Right lobe of liver (tissue), 6 donors: ENCODE measurements around the gene TIAM2. TPM values are rescaled to one million over a fixed set of nuclear protein-coding genes. Genes with fewer than 3 reads are reported as not detected.

Experiments used
- ATAC-seq, 4 donors: fragments of 200-7000 bp; cut with Tn5 transposase; one replicate each; pipeline ENCODE4 v1.9.1; 2020; ENCODE audit warnings: mild to moderate bottlenecking in 4 of 4, moderate library complexity in 4 of 4
- DNase-seq, 3 donors: peaks; one replicate each; pipeline ENCODE4 v3.0.0-alpha.2; 2020
- H3K27ac ChIP-seq, 3 donors: fragments of 200-600 bp; one replicate each; pipeline ENCODE4 v1.8.0; 2022
- H3K27me3 ChIP-seq, 2 donors: fragments of 200-600 bp; one replicate each; pipeline ENCODE4 v1.8.0; 2022
- H3K36me3 ChIP-seq, 4 donors: fragments of 200-600 bp; sonication (generic) in 1 of 4; one replicate each; pipeline versions ENCODE4 v1.5.1 to v1.8.0; 2017 to 2022; ENCODE audit warnings: control low read depth in 1 of 4
- H3K4me1 ChIP-seq, 4 donors: fragments of 200-600 bp; sonication (generic) in 1 of 4; one replicate each; pipeline versions ENCODE4 v1.5.1 to v1.8.0; 2017 to 2022; ENCODE audit warnings: control low read depth in 1 of 4
- H3K4me3 ChIP-seq, 3 donors: fragments of 200-600 bp; one replicate each; pipeline ENCODE4 v1.8.0; 2022
- H3K9me3 ChIP-seq, 4 donors: fragments of 200-600 bp; sonication (generic) in 1 of 4; one replicate each; pipeline versions ENCODE4 v1.5.1 to v1.8.0; 2017 to 2022; ENCODE audit warnings: control low read depth in 1 of 4
- POLR2A ChIP-seq: fragments of 450-650 bp; IDR thresholded peaks from one replicate; pipeline ENCODE4 v1.6.1; 2017; ENCODE audit warnings: antibody characterized with exemption, mild to moderate bottlenecking
- WGBS: methylation state at CpG from one replicate; pipeline ENCODE4 v1.1.6; 2018; ENCODE audit warnings: low coverage, low lambda C conversion rate; ENCODE audit not compliant: insufficient coverage; ENCODE audit errors: missing lambda C conversion rate; 5-methylcytosine and 5-hydroxymethylcytosine counted together
- intact Hi-C, 2 donors: fragments of 100-400 bp; cut with DNase I; formaldehyde crosslinking; loops; one replicate each; pipeline versions ENCODE4 v1.11.2 to v1.14.1; 2022
- total RNA-seq, 6 experiments: library from RNA; depleted of rRNA in 2 of 6; stranded (reverse); fragments of >200 nt in 2 of 6; fragmentation: NEBNext Ultra II Directional in 3 of 6; extraction: Animal tissue kit (Norgen Biotek cat#: 25700) in 3 of 6; gene quantifications; one replicate each; pipeline versions ENCODE4 v1.1.0 to v1.2.4, GENCODE V29; 2016 to 2023
- TF ChIP-seq, protein P1 (sequence below), 4 donors: fragments of 200-600 bp in 3 of 4; fragments of 450-650 bp in 1 of 4; IDR thresholded peaks; one replicate each; pipeline versions ENCODE4 v1.5.1 to v1.8.0; 2016 to 2022; ENCODE audit warnings: antibody characterized with exemption in 4 of 4, mild to moderate bottlenecking in 2 of 4
- donor health status: DM: no; HTN: yes; CAD: no.
- donor health status: DM: no; HTN: no; CAD: no.
- donor health status: DM: no; HTN: no; CAD: no.
- donor health status: DM: no; HTN: yes; CAD: no.
- donor health status: DM: no; HTN: yes; CAD: no.

Gene TIAM2
- total RNA-seq, 6 experiments from 2014 or later = 1.3 to 4.4 (median 1.7) TPM

DNA sequence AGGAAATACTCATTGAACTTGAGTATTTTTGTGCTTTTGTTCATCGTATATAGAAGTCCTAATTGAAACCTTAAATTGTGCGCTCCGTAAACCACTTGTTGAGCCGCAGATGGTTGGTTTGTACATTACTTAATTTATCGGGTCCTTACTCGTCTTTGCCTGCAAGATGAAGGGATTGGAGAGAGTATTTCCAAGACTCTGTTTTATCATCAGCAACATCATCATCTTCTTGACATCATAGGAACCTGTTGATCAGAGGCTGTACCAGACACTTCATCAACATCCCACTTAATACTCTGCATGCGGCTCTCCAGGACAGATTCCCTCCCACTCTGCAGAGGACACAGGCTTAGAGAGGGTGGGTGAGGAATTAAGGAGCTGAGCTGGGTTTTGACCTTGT, 28.6 kb downstream of the TIAM2 start:
- H3K4me3 ChIP-seq = no peak overlapping the region
- H3K9me3 ChIP-seq = no peaks in the 10 kb centered on the region
- H3K27me3 ChIP-seq = no peaks in the 10 kb centered on the region
- DNase-seq (no peak), ATAC-seq (no peak)
- no peak for TF ChIP-seq POLR2A
- TF ChIP-seq, protein P1, sequence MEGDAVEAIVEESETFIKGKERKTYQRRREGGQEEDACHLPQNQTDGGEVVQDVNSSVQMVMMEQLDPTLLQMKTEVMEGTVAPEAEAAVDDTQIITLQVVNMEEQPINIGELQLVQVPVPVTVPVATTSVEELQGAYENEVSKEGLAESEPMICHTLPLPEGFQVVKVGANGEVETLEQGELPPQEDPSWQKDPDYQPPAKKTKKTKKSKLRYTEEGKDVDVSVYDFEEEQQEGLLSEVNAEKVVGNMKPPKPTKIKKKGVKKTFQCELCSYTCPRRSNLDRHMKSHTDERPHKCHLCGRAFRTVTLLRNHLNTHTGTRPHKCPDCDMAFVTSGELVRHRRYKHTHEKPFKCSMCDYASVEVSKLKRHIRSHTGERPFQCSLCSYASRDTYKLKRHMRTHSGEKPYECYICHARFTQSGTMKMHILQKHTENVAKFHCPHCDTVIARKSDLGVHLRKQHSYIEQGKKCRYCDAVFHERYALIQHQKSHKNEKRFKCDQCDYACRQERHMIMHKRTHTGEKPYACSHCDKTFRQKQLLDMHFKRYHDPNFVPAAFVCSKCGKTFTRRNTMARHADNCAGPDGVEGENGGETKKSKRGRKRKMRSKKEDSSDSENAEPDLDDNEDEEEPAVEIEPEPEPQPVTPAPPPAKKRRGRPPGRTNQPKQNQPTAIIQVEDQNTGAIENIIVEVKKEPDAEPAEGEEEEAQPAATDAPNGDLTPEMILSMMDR (IDR thresholded peaks at IDR 0.05) = no peak
- intact Hi-C loops = no loop called here
- no peaks in the 10 kb centered on the region for H3K4me1 ChIP-seq
- WGBS = 92% methylated on average over 7 of the region's 7 CpGs
- H3K36me3 ChIP-seq = no peaks in the 10 kb centered on the region
- no peak overlapping the region for H3K27ac ChIP-seq

DNA sequence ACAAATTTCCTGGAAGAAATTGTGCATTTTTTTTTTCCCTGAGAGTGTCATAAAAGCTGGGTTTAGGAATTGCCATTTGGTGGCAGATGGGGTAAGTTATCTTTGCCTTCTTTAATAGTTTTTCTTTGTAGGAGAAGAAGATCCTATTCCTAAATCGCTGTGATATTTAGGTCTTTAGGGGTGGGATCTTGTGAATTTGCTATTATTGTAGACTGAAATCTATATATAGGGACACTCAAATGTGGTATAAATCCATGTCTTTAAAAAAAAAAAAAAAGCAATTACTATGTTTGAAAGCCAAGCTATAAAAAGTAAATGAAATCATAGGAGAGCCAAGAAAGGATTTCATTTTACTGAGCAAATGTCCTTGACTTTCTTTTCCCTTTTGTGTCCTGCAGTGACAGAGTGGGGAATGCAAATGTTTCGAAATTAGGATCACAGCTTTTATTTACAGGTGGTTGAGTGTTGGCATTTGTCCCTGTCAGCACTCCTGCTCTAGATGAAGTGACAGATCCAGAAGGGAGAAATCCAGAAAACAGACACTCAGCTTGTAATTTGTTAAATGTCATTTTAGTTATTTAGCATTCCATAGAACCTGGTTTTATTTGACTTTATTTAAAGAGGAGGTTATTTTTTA, 29.4 kb downstream of the TIAM2 start:
- no peaks in the 10 kb centered on the region for H3K4me1 ChIP-seq
- DNase-seq = peak in 1 of 3 donors; percentile 26
- peak overlapping the region in 1 of 3 donors; percentile 22 for H3K27ac ChIP-seq
- intact Hi-C loops = no loop called here
- H3K4me3 ChIP-seq = no peak overlapping the region
- no peaks in the 10 kb centered on the region for H3K27me3 ChIP-seq
- H3K9me3 ChIP-seq = no peaks in the 10 kb centered on the region
- H3K36me3 ChIP-seq = no peaks in the 10 kb centered on the region
- peak; percentile 70 to 89 (median 81) for ATAC-seq
- WGBS = 62% methylated on average over 2 of the region's 2 CpGs
- TF ChIP-seq, protein P1 (IDR thresholded peaks at IDR 0.05) = no peak
- no peak for TF ChIP-seq POLR2A

DNA sequence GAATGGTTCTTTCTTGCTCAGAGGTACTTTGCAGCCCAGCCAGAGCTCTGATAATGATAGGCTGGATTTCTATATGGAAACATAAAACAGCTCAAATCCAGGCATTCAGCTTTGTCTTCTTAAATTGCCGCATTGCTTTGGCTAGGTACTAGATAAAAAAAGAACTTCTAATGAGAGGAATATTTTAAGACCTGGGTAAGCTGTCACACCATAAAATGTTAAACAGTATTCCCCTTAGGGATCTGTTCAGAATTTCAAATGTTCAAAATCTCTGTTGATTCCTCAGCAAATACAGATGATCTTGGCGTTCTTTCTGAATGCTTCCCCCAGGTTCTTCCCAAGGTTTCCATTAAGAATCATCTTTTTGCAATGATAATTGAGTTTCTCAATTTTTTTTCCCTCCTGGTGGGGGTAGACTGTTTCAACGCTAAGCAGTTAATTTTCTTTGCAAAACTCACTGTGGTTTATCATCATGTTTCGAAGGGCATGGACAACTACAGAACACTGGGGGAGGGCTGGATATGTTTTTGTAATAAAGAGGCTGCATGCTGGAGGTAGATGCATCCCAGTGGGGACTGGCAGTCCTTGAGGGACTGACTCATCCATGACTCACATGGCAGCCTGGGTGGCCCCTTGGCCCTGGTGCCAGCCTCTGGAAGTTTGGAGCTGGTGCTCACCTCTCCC, 31.0 kb downstream of the TIAM2 start:
- no peak for TF ChIP-seq POLR2A
- TF ChIP-seq, protein P1 (IDR thresholded peaks at IDR 0.05) = no peak
- intact Hi-C loops = no loop called here
- Histone ChIP-seq H3K4me1 (no peaks in the 10 kb centered on the region), H3K9me3 (no peaks in the 10 kb centered on the region), H3K36me3 (no peaks in the 10 kb centered on the region), H3K27me3 (no peaks in the 10 kb centered on the region), H3K27ac (no peak overlapping the region), H3K4me3 (no peak overlapping the region)
- 80% methylated on average over 4 of the region's 4 CpGs for WGBS
- peak in 2 of 4 donors; percentile 19 to 95 for ATAC-seq
- peak in 1 of 3 donors; percentile 68 for DNase-seq

DNA sequence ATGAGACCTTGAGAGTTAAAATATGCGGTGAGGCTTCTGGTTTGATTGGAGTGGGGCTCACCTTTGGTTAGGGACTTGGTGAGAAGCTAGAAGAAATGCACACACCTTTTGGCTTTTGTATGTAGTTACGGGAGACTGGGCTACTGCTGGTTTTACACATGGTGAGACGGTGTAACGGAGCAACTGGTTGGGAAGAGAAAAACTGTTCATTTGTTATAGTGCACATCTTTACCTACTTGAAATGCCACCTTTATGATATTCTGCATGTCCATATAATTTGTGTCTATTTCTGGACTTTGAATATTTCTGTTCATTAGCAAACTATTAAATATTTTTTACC, 31.6 kb downstream of the TIAM2 start:
- WGBS = 88% methylated on average over 4 of the region's 4 CpGs
- intact Hi-C loops = no loop called here

More for the DNA sequence above, 31.6 kb downstream of the TIAM2 start:
- Histone ChIP-seq H3K27me3 (no peaks in the 10 kb centered on the region), H3K9me3 (no peaks in the 10 kb centered on the region), H3K36me3 (no peaks in the 10 kb centered on the region), H3K4me1 (no peaks in the 10 kb centered on the region), H3K4me3 (no peak overlapping the region), H3K27ac (no peak overlapping the region)
- no peak for DNase-seq
- ATAC-seq = no peak
- TF ChIP-seq, protein P1 (IDR thresholded peaks at IDR 0.05) = no peak
- TF ChIP-seq POLR2A = no peak
